Activated T-cell treated with anti-CD3 and anti-CD28 coated beads, Interleukin-2, amount 50 U/mL, for 4 hours (primary cell): ENCODE data around the gene GRK1. TPM values are rescaled to one million over a fixed set of nuclear protein-coding genes. Genes with fewer than 3 reads are reported as not detected.

ENCODE experiments used
- ATAC-seq, 2 donors: fragments of 200-7000 bp; cut with Tn5 transposase; one replicate each; pipeline ENCODE4 v1.10.0; 2021
- DNase-seq: peaks from one replicate; pipeline ENCODE4 v3.0.0-alpha.2; 2020
- H3K27me3 Mint-ChIP-seq: one replicate; pipeline ENCODE4 v1.8.0; 2021; ENCODE audit warnings: low read depth, mixed read lengths
- H3K36me3 Mint-ChIP-seq: one replicate; pipeline ENCODE4 v1.8.0; 2022; ENCODE audit warnings: mixed read lengths; ENCODE audit not compliant: insufficient read depth
- H3K4me1 Mint-ChIP-seq: one replicate; pipeline ENCODE4 v1.8.0; 2021; ENCODE audit warnings: low read depth, mixed read lengths
- H3K4me3 Mint-ChIP-seq: one replicate; pipeline ENCODE4 v1.8.0; 2021; ENCODE audit warnings: mild to moderate bottlenecking, moderate library complexity, mixed read lengths
- H3K9me3 Mint-ChIP-seq: one replicate; pipeline ENCODE4 v1.8.0; 2021; ENCODE audit warnings: mixed read lengths
- total RNA-seq, 3 donors: library from RNA; stranded (reverse); gene quantifications; one replicate each; pipeline ENCODE4 v1.2.1, GENCODE V29; 2021

GRK1 gene
- total RNA-seq, 3 donors from 2014 or later: 0.05 TPM; not detected in 2

GRCh38 chr13:113732176-113732960 is 65.3 kb downstream of the GRK1 start:
- H3K4me3 Mint-ChIP-seq: no peak overlapping the region
- no peak for DNase-seq
- no peaks in the 10 kb centered on the region for H3K4me1 Mint-ChIP-seq
- H3K36me3 Mint-ChIP-seq: no peaks in the 10 kb centered on the region
- H3K27me3 Mint-ChIP-seq: peaks cover 20% of the 10 kb centered on the region
- H3K9me3 Mint-ChIP-seq: no peaks in the 10 kb centered on the region
- ATAC-seq: no peak

DNA sequence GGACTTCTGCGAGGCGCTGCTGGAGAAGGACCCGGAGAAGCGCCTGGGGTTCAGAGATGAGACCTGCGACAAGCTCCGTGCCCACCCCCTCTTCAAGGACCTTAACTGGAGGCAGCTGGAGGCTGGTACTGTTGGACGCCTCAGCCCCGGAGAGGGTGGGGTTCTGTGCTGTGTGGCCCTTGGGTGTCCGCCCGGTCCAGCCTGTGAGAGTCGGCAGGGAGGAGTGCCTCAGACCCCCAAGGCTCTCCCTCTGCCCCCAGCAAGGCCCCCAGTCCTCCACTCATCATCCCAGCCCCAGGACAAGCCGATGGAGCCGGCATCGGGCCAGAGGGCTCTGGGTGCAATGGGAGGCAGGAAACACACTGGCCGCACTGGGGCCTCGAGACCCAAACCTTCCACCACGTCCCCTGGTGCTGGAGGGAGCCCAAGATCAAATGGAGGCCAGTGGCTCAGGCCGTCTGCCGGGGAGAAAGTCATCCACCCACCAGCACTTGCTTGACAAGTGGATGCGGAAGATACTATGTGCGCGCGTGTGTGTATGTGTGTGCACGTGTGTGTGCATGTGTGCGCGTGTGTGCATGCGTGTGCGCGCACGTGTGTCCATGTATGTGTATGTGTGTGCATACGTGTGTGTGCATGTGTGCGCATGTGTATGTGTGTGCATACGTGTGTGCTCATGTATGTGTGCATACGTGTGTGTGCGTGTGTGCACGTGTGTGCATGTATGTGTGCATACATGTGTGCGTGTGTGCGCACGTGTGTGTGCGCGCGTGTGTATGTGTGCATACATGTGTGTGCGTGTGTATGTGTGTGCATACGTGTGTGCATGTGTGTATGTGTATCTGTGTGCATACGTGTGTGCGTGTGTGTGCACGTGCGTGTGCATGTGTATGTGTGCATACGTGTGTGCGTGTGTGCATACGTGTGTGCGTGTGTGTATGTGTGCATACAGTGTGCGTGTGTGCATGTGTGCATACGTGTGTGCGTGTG is 66.2 kb downstream of the GRK1 start:
- no peaks in the 10 kb centered on the region for H3K4me1 Mint-ChIP-seq
- H3K27me3 Mint-ChIP-seq: peaks cover 20% of the 10 kb centered on the region
- H3K36me3 Mint-ChIP-seq: no peaks in the 10 kb centered on the region
- no peak for DNase-seq
- H3K9me3 Mint-ChIP-seq: no peaks in the 10 kb centered on the region
- ATAC-seq: no peak
- no peak overlapping the region for H3K4me3 Mint-ChIP-seq

- H3K4me3 Mint-ChIP-seq: no peak overlapping the region
- H3K27me3 Mint-ChIP-seq: peaks cover 14% of the 10 kb centered on the region
- H3K9me3 Mint-ChIP-seq: no peaks in the 10 kb centered on the region
- no peaks in the 10 kb centered on the region for H3K36me3 Mint-ChIP-seq
- ATAC-seq: no peak
- no peak for DNase-seq
- no peaks in the 10 kb centered on the region for H3K4me1 Mint-ChIP-seq
These were observed 67.2 kb downstream of the GRK1 start for GRCh38 chr13:113734099-113734825.

DNA sequence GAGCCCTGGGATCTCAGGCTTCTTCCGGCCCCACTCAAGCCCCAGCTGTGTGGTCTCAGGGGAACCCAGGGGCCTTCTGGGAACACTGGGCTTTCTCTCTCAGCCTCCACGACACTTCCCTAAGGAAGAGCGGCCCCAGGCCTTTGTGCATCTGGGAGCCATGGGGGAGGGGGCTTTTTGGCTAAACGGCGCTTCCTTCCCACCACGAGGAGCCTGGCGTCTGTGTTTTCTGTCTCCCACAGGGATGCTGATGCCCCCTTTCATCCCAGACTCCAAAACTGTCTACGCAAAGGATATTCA is 67.8 kb downstream of the GRK1 start:
- Mint-ChIP-seq H3K4me3 (no peak overlapping the region), H3K9me3 (no peaks in the 10 kb centered on the region), H3K36me3 (no peaks in the 10 kb centered on the region), H3K27me3 (peaks cover 10% of the 10 kb centered on the region), H3K4me1 (no peaks in the 10 kb centered on the region)
- DNase-seq: no peak
- no peak for ATAC-seq

DNA sequence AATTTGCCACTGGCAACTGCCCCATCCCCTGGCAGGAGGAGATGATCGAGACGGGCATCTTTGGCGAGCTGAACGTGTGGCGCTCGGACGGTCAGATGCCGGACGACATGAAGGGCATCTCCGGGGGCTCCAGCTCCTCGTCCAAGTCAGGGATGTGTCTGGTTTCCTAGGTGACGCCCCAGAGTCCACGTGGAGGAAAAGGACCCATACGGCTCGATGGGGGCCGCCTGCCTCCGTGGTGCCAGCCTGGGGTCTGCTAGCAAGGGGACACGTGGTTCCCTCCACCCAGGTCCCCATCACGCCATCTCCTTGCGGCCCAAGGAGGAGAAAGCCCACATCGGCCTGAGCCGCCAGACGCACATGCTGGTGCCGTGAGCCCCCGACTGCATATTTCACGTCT is 68.2 kb downstream of the GRK1 start:
- DNase-seq (no peak), ATAC-seq (no peak)
- Mint-ChIP-seq H3K27me3 (peaks cover 10% of the 10 kb centered on the region), H3K4me1 (no peaks in the 10 kb centered on the region), H3K36me3 (no peaks in the 10 kb centered on the region), H3K9me3 (no peaks in the 10 kb centered on the region), H3K4me3 (no peak overlapping the region)

DNA sequence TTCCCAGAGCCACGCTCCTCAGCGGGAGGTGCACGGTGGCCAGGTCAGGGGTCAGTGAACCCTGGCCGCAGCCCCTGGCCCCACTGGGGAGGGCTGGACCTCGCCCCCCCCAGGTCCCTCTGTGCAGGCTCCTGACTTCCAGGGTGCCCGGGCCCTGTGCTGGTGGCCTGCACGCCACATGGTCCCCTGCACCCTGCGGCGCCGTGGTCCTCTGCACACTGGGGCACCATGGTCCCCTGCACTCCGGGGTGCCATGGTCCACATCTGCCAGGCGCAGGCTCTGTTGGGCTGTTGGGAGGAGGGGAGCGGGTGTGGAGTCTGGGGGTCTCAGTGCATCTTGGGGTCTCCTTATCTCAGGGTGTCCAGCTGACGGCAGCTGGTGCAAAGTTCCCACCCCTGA is 68.7 kb downstream of the GRK1 start:
- DNase-seq (no peak), ATAC-seq (no peak)
- Mint-ChIP-seq H3K4me1 (peaks cover 3% of the 10 kb centered on the region), H3K27me3 (peaks cover 9% of the 10 kb centered on the region), H3K4me3 (no peak overlapping the region), H3K36me3 (no peaks in the 10 kb centered on the region), H3K9me3 (no peaks in the 10 kb centered on the region)

- DNase-seq (no peak), ATAC-seq (no peak)
- Mint-ChIP-seq H3K9me3 (no peaks in the 10 kb centered on the region), H3K27me3 (peaks cover 6% of the 10 kb centered on the region), H3K4me1 (peaks cover 7% of the 10 kb centered on the region), H3K36me3 (no peaks in the 10 kb centered on the region), H3K4me3 (no peak overlapping the region)
These were observed 69.3 kb downstream of the GRK1 start for GRCh38 chr13:113736258-113736731.

DNA sequence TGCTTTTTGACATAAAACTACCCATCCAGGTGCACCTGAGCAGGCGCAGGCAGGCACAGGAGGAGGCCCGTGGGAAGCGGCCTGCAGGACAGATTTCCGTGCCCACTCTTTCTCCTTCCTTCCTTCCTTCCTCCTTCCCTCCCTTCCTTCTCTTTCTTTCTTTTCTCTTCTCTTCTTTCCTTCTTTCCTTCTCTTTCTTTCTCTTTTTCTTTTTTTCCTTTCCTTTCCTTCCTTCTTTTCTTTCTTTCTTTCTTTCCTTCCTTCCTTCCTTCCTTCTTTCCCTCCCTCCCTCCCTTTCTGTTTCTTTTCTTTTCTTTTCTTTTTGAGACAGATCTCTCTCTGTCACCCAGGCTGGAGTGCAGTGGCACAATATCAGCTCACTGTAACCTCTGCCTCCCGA is 70.8 kb downstream of the GRK1 start:
- H3K4me1 Mint-ChIP-seq: peaks cover 22% of the 10 kb centered on the region
- H3K27me3 Mint-ChIP-seq: peaks cover 11% of the 10 kb centered on the region
- DNase-seq (no peak), ATAC-seq (no peak)
- no peaks in the 10 kb centered on the region for H3K36me3 Mint-ChIP-seq
- no peaks in the 10 kb centered on the region for H3K9me3 Mint-ChIP-seq
- H3K4me3 Mint-ChIP-seq: no peak overlapping the region

DNA sequence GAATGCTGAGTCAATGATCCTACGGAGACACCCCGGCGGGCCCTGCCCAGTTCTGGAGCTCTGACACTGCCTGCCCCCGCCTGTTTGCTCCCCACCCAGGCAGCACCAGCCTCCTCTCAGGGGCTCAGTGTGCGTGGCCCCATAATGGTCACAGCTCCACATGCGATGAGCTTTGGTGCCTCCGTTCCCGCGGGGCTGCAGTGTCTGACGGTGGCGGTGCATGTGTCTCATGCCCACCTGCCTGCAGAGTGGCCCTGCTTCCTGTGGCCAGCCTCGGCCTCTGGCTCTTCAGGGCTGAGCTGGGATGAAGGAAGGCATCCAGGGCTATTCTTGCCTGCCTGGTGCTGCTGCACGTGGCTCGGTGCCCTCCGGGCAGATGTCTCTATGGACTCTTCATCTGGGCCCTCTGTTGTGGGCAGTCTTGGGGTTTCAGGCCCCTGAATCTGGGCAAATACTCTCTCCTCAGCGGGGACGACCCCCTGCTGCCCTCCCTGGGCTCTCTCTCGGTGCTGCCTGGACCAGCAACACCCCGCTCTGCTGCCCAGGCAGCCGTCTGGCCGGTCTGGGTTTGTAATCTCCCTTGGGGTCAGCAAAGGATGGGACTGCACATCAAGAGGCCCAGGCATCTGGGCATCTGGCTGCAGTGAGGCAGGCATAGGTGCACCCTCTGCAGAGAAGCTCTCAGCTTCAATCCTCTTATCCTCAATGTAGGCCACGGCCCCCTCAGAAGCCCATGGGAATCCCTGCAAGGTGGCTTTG is 72.7 kb downstream of the GRK1 start:
- DNase-seq (no peak), ATAC-seq (no peak)
- Mint-ChIP-seq H3K4me3 (no peak overlapping the region), H3K27me3 (peaks cover 14% of the 10 kb centered on the region), H3K36me3 (no peaks in the 10 kb centered on the region), H3K4me1 (peaks cover 23% of the 10 kb centered on the region), H3K9me3 (no peaks in the 10 kb centered on the region)

GRCh38 chr13:113740286-113740556 is 73.2 kb downstream of the GRK1 start:
- Mint-ChIP-seq H3K4me3 (no peak overlapping the region), H3K9me3 (no peaks in the 10 kb centered on the region), H3K4me1 (peaks cover 25% of the 10 kb centered on the region), H3K36me3 (no peaks in the 10 kb centered on the region), H3K27me3 (peaks cover 14% of the 10 kb centered on the region)
- DNase-seq (no peak), ATAC-seq (no peak)

DNA sequence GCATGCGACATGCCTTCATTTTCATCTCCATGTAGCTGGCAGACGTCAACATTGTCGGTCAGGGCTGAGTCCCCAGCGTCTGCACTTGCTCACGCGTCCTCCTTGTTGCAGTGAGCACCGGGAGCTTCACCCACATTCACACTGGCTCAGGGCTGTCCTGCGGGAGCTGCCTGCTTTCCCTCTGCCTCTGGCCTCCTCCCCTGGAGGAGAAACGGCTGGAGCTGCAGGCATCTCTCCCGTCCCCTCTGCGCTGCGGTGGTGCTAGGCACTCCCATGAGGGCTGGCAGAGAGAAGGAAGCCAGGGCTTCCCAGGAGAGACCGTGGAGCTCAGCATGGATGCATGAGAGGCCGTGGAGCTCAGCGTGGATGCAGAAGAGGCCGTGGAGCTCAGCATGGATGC is 73.6 kb downstream of the GRK1 start:
- H3K36me3 Mint-ChIP-seq: no peaks in the 10 kb centered on the region
- no peaks in the 10 kb centered on the region for H3K9me3 Mint-ChIP-seq
- H3K27me3 Mint-ChIP-seq: peaks cover 14% of the 10 kb centered on the region
- no peak for ATAC-seq
- DNase-seq: no peak
- H3K4me1 Mint-ChIP-seq: peaks cover 25% of the 10 kb centered on the region
- H3K4me3 Mint-ChIP-seq: no peak overlapping the region

DNA sequence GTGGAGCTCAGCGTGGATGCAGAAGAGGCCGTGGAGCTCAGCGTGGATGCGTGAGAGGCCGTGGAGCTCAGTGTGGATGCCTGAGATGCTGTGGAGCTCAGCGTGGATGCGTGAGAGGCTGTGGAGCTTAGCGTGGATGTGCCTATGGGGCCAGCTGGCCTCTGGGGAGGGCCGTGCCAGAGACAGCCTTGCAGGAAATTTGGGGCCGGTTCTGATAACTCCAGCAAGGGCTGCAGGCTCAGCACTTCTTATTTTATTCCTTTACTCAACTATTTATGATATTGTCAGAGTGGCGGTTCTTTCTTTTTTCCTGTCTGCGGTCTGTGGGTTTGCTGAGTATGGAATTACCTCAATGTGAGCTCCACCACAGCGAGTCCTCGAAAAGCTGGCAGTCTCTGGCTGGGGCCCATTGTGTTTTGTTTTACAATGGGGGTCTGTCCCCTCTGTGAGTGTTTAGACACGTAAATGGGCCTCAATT is 74.2 kb downstream of the GRK1 start:
- ATAC-seq (peak in 1 of 2 donors; percentile 18), DNase-seq (no peak)
- peaks cover 25% of the 10 kb centered on the region for H3K4me1 Mint-ChIP-seq
- H3K9me3 Mint-ChIP-seq: no peaks in the 10 kb centered on the region
- H3K4me3 Mint-ChIP-seq: no peak overlapping the region
- H3K36me3 Mint-ChIP-seq: no peaks in the 10 kb centered on the region
- H3K27me3 Mint-ChIP-seq: peaks cover 14% of the 10 kb centered on the region

GRCh38 chr13:113742000-113742441 is 75.0 kb downstream of the GRK1 start:
- ATAC-seq (peak; percentile 66 to 70), DNase-seq (no peak)
- peaks cover 14% of the 10 kb centered on the region for H3K27me3 Mint-ChIP-seq
- no peaks in the 10 kb centered on the region for H3K36me3 Mint-ChIP-seq
- no peak overlapping the region for H3K4me3 Mint-ChIP-seq
- H3K4me1 Mint-ChIP-seq: peaks cover 25% of the 10 kb centered on the region
- no peaks in the 10 kb centered on the region for H3K9me3 Mint-ChIP-seq
